GM12875 (cell line): ENCODE results near the gene ADAM17.

ENCODE experiments used
- H3K4me3 ChIP-seq: one replicate; pipeline ENCODE4 v1.5.1; 2011; ENCODE audit warnings: low read depth, low read length, control low read depth
- TF ChIP-seq, protein P1 (sequence below): IDR thresholded peaks from 2 replicates; pipeline ENCODE4 v1.5.1; 2011; ENCODE audit warnings: low read depth, mild to moderate bottlenecking, control low read depth, inconsistent platforms, low read length, moderate library complexity, borderline replicate concordance; ENCODE audit not compliant: insufficient read depth

The ADAM17 gene

DNA sequence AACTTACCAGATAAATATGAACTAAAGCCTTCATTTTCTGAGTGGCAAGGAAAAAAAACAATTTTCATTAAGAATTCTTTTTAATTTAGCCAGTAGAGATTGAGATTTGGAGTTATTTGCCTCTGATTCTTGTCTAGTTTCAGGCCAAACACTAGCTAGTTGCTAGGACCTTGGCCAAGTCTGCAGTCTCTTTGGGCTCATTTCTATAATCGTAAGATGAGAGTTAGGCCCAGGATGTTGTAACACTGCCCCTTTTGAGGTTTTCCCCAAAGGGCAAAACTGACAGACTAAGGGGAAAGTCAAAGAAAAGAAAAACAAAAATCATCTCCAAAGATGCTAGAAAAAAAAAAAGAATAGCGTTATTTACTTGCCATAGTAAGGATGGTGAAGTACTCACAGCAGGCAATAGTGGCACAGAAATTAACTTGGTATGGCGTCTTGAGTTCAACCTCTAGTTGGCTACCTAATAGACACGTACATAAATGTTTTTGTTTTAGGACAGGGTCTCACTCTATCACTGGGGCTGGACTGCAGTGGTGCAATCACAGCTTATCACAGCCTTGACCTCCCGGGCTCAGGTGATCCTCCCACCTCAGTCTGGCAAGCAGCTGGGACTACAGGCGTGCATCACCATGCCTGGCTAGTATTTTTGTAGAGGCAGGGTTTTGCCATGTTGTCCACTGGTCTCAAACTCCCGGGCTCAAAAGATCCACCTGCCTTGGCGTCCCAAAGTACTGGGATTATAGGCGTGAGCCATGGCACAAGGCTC, 23.0 kb upstream of the ADAM17 start:
- H3K4me3 ChIP-seq: no peak overlapping the region
- TF ChIP-seq, protein P1, sequence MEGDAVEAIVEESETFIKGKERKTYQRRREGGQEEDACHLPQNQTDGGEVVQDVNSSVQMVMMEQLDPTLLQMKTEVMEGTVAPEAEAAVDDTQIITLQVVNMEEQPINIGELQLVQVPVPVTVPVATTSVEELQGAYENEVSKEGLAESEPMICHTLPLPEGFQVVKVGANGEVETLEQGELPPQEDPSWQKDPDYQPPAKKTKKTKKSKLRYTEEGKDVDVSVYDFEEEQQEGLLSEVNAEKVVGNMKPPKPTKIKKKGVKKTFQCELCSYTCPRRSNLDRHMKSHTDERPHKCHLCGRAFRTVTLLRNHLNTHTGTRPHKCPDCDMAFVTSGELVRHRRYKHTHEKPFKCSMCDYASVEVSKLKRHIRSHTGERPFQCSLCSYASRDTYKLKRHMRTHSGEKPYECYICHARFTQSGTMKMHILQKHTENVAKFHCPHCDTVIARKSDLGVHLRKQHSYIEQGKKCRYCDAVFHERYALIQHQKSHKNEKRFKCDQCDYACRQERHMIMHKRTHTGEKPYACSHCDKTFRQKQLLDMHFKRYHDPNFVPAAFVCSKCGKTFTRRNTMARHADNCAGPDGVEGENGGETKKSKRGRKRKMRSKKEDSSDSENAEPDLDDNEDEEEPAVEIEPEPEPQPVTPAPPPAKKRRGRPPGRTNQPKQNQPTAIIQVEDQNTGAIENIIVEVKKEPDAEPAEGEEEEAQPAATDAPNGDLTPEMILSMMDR: no peak

DNA sequence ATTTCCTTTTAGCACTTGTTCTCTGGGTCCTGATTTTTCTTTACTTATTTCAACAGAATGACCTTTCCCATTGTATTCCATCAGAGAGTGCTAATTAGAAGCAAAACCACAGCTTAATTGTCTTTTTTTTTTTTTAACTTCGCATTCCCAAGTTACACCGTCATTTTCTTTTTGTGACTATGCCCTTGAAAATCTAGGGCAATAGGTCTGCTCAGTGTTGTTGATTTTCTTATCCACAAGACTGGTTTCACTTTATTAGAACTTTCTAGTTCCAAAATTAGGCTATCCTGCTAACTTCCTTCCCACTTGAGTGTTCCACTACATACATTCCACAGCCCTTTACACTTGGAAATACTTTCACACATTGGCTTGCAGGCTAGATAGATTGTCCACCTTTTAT, 18.7 kb upstream of the ADAM17 start:
- TF ChIP-seq, protein P1: no peak
- no peak overlapping the region for H3K4me3 ChIP-seq

DNA sequence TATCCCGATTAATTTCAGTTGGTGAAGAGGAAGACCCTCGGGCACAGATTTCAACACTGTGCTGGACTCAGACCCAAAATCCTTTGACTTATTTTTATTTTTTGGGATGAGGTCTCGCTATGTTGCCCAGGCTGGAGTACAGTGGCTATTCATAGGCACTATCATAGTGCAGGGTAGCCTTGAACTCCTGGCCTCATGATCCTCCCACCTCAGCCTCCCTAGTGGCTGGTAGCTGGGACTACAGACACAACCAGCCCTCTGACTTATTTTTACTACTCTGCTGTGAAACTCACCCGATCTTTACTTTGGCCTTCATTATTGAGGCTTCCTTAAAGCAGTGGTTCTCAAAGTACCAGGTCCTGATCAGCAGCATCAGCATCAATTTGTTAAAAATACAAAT, 18.2 kb upstream of the ADAM17 start:
- no peak overlapping the region for H3K4me3 ChIP-seq
- TF ChIP-seq, protein P1: peak; percentile 28; the same call in 1 of the 2 replicates

DNA sequence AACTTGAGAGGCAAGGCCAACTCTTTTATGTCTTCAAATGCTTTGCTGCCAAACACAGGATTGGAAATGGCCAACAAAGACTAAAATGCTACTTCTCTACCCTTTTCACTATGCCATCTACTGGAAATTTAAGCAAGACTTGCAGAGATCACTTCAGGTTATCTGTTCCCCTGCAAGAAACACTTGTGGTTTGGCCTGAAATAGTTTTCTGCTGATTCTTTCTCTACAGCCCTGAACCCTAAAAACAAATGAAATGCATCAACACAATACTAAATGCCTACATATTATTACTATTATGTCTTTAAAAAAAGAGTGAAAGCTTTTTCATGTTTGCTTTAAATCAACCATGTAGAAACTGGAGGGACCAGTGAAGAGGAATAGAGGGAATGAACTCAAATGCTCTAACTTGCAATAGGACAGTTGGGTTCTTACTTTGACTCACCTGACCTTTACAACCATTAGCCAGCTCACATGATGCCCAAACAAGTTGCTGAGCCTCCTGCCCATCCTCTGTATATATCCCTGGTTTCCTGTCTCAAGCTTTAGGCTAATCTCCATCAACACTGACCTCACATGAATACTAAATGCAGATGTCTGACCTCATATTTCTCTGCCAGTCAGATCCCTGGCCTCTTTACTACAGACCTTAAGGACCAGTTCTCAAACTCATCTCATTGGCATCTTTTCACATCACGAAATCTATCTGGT, 17.5 kb upstream of the ADAM17 start:
- TF ChIP-seq, protein P1: no peak
- no peak overlapping the region for H3K4me3 ChIP-seq

DNA sequence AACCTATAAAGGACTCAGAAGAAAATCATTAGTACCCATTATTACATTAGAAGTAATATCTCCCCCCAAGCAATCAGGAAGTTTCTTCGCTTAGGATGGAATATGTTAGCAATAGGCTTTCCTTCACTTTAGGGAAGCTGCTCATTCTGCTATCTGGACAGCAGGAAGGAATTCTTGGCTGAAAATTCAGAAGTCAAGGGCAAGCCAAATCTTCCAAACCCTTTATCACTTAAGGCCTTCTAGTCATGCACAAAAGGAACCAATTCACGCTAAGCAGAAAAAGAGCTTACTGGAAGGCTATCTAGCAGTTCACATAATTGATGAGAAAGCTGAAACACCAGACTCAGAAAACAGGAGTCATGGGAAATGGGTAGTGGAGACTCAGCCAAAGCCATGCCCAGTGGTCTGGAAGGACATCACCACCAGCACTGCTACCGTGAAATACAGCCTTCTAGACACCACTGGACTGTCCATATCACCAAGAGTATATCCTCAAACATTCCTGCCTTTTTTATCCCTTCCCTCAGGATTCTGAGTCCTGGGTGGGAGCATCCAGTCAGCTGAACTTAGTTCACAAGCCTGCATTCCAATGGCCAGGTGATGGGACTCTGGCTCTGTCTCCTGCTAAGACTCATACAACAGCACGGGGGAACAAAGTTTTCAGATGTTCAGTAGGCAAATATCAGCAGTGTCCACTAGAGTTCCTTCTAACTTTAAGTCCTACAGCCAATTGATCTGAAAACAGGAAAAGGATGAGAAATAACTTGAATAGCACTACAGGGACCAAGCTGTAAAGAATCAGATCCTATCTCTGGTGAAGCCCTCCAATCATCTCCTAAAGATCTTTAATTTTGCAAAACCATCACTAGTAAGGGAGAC, 14.8 kb upstream of the ADAM17 start:
- TF ChIP-seq, protein P1: no peak

DNA sequence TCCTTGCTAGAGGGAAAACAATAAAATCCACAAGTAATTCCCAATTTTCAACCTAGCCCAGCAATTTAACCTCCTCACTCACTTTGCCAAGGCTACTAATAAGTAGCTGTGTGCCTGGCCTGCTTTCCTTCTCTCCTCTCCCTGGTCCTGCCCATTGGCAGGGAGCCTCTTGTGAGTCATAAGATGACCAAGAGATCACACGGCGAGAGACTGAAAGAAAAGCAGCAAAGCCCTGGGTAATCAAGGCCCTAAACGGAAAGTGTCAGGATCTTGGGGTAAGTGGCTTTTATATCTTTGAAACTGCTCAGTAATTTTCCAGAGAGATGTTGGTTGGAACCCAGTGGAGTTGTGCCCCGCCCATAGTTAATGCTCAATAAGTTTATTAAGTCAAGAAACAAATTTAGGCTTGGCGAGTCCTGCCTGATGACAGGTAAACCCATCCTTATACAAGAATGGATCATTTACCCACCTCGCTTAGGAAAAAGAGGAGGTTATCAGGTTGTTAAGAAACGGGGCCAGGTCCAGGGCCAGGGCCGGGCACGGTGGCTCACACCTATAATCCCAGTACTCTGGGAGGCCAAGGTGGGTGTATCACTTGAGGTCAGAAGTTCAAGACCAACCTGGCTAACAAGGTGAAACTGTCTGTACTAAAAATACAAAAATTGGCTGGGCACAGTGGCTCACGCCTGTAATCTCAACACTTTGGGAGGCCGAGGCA, 10.0 kb upstream of the ADAM17 start:
- TF ChIP-seq, protein P1: no peak
- H3K4me3 ChIP-seq: no peak overlapping the region

More for the DNA sequence above, 14.8 kb upstream of the ADAM17 start:
- no peak overlapping the region for H3K4me3 ChIP-seq
